HepG2 (cell line): Measurements from ENCODE around the gene NCOA6. TPM values are rescaled to one million over a fixed set of nuclear protein-coding genes. Genes with fewer than 3 reads are reported as not detected.

Source experiments
- ATAC-seq: fragments of 200-7000 bp; cut with Tn5 transposase; 3 replicates; pipeline ENCODE4 v1.9.1; 2020; ENCODE audit warnings: mild to moderate bottlenecking, moderate library complexity
- BruUV-seq: library from RNA; stranded (reverse); fragments of 400-500 nt; replicated peaks from 2 replicates; lab custom pipeline; 2021; lab: Mats Ljungman, UMichigan
- CTCF ChIA-PET: fragments of 300-600 bp; formaldehyde crosslinking; extraction: SDS; loops from one replicate; lab custom pipeline; 2021; ENCODE audit warnings: low total read pairs, inconsistent platforms, low intra/inter-chr PET ratio; lab: Yijun Ruan, JAX
- POLR2A ChIA-PET: fragments of 350-600 bp; sonication (Branson Sonifier 250); formaldehyde crosslinking; loops from one replicate; lab custom pipeline; 2020; ENCODE audit warnings: antibody characterized with exemption, inconsistent platforms; lab: Yijun Ruan, JAX
- DNase-seq: peaks from one replicate; pipeline ENCODE4 v3.0.0-alpha.2; 2015; ENCODE audit warnings: low spot score
- FAIRE-seq: peaks from 3 replicates; lab custom pipeline; 2011; peaks lifted over from hg19 to GRCh38; lab: Jason Lieb, UNC
- H2AFZ ChIP-seq: one replicate; pipeline ENCODE4 v1.6.1; 2011; ENCODE audit warnings: low read length, inconsistent platforms
- H3K27ac ChIP-seq: fragments of 300-600 bp; 3 replicates; pipeline ENCODE4 v1.8.0; 2011; ENCODE audit warnings: mixed run types, mild to moderate bottlenecking, mixed read lengths, low read length, inconsistent platforms; ENCODE audit not compliant: insufficient read depth; ENCODE audit errors: extremely low read length
- H3K27me3 ChIP-seq, 2 experiments: fragments of 200-600 bp in 1 of 2; 2 replicates in 1 of 2; 3 replicates in 1 of 2; pipeline versions ENCODE4 v1.6.0 to v1.8.0; 2011; ENCODE audit warnings: low read length in 2 of 2, mild to moderate bottlenecking in 2 of 2, moderate library complexity in 2 of 2, inconsistent platforms in 1 of 2; ENCODE audit not compliant: insufficient read depth in 2 of 2, control insufficient read depth in 1 of 2
- H3K36me3 ChIP-seq, 2 experiments: fragments of 200-600 bp in 1 of 2; replicated peaks in 1 of 2; 2 replicates in 1 of 2; 3 replicates in 1 of 2; pipeline versions ENCODE4 v1.5.1 to v1.8.0; 2011; ENCODE audit warnings: low read length in 2 of 2, inconsistent platforms in 1 of 2; ENCODE audit not compliant: insufficient read depth in 2 of 2, control insufficient read depth in 1 of 2
- H3K4me1 ChIP-seq: 2 replicates; pipeline ENCODE4 v1.5.1; 2012; ENCODE audit warnings: low read length, inconsistent platforms; ENCODE audit not compliant: insufficient read depth
- H3K4me2 ChIP-seq: 2 replicates; pipeline ENCODE4 v1.6.0; 2011; ENCODE audit warnings: low read depth, low read length, inconsistent platforms
- H3K4me3 ChIP-seq, 3 experiments: fragments of 200-600 bp in 1 of 3; sonication (generic), shearing (Covaris generic) in 1 of 3; replicated peaks in 1 of 3; 2 replicates each; pipeline ENCODE4 v1.5.1; 2011 to 2016; ENCODE audit warnings: low read length in 3 of 3, inconsistent platforms in 2 of 3, low read depth in 2 of 3, mild to moderate bottlenecking in 2 of 3, control low read depth in 1 of 3, mixed read lengths in 1 of 3; ENCODE audit not compliant: insufficient read depth in 1 of 3
- H3K79me2 ChIP-seq: one replicate; pipeline ENCODE4 v1.6.1; 2011; ENCODE audit warnings: low read length, inconsistent platforms; ENCODE audit not compliant: insufficient read depth
- H3K9ac ChIP-seq: 2 replicates; pipeline ENCODE4 v1.6.0; 2011; ENCODE audit warnings: mild to moderate bottlenecking, low read depth, low read length, inconsistent platforms; ENCODE audit not compliant: insufficient read depth
- H3K9me3 ChIP-seq: 2 replicates; pipeline ENCODE4 v1.5.1; 2012; ENCODE audit warnings: mild to moderate bottlenecking, low read length
- H4K20me1 ChIP-seq: 2 replicates; pipeline ENCODE4 v1.6.0; 2011; ENCODE audit warnings: inconsistent platforms, mild to moderate bottlenecking, low read length, moderate library complexity; ENCODE audit not compliant: insufficient read depth
- AHR ChIP-seq: IDR thresholded peaks from 2 replicates; pipeline ENCODE4 v1.6.1; 2018; ENCODE audit warnings: missing genetic modification reagents, missing compliant biosample characterization
- ARNT ChIP-seq: fragments of 450-650 bp; IDR thresholded peaks from 2 replicates; pipeline ENCODE4 v1.6.1; 2017
- GATA4 ChIP-seq: sonication (generic); IDR thresholded peaks from 2 replicates; pipeline ENCODE4 v1.6.1; 2016; ENCODE audit warnings: antibody characterized with exemption, low read depth, borderline replicate concordance
- HOXA7 ChIP-seq: sonication (generic); formaldehyde crosslinking; IDR thresholded peaks from 2 replicates; pipeline ENCODE4 v1.8.1; 2022; ENCODE audit warnings: mild to moderate bottlenecking, missing genetic modification reagents, moderate library complexity
- KLF15 ChIP-seq: sonication (generic); formaldehyde crosslinking; IDR thresholded peaks from 2 replicates; pipeline ENCODE4 v1.8.1; 2023; ENCODE audit warnings: borderline replicate concordance, mild to moderate bottlenecking, inconsistent platforms, missing genetic modification reagents, mixed read lengths
- MED13 ChIP-seq: sonication (generic); formaldehyde crosslinking; IDR thresholded peaks from 2 replicates; pipeline ENCODE4 v1.5.0; 2020; ENCODE audit warnings: missing genetic modification reagents
- ONECUT2 ChIP-seq: sonication (generic); formaldehyde crosslinking; IDR thresholded peaks from 2 replicates; pipeline ENCODE4 v1.4.0; 2020; ENCODE audit warnings: missing genetic modification reagents
- PLRG1 ChIP-seq: fragments of 450-650 bp; conservative IDR thresholded peaks from 2 replicates; pipeline ENCODE4 v1.6.1; 2016
- RBAK ChIP-seq: sonication (generic); formaldehyde crosslinking; IDR thresholded peaks from 2 replicates; pipeline ENCODE4 v1.5.1; 2020; ENCODE audit warnings: mild to moderate bottlenecking, missing genetic modification reagents
- REXO4 ChIP-seq: sonication (generic); formaldehyde crosslinking; IDR thresholded peaks from 2 replicates; pipeline ENCODE4 v1.8.0; 2022; ENCODE audit warnings: missing genetic modification reagents, mild to moderate bottlenecking, borderline replicate concordance
- SOX6 ChIP-seq, 2 experiments: fragments of 450-650 bp in 1 of 2; sonication (generic) in 1 of 2; formaldehyde crosslinking in 1 of 2; IDR thresholded peaks; 2 replicates each; pipeline versions ENCODE4 v1.4.0 to v1.6.1; 2017 to 2020; ENCODE audit warnings: antibody characterized with exemption in 1 of 2, mild to moderate bottlenecking in 1 of 2, missing genetic modification reagents in 1 of 2
- SP5 ChIP-seq: IDR thresholded peaks from 2 replicates; pipeline ENCODE4 v1.6.1; 2016; ENCODE audit warnings: low read depth, borderline replicate concordance
- ZBTB3 ChIP-seq: sonication (generic); formaldehyde crosslinking; IDR thresholded peaks from 2 replicates; pipeline ENCODE4 v1.4.0; 2020; ENCODE audit warnings: low read depth, mild to moderate bottlenecking, moderate library complexity, missing genetic modification reagents, borderline replicate concordance
- ZFP90 ChIP-seq: sonication (generic); formaldehyde crosslinking; IDR thresholded peaks from 2 replicates; pipeline ENCODE4 v1.8.0; 2022; ENCODE audit warnings: missing genetic modification reagents, mild to moderate bottlenecking, inconsistent platforms, borderline replicate concordance
- ZNF44 ChIP-seq: sonication (generic); formaldehyde crosslinking; IDR thresholded peaks from 2 replicates; pipeline ENCODE4 v1.5.1; 2020; ENCODE audit warnings: mild to moderate bottlenecking, missing genetic modification reagents
- ZNF468 ChIP-seq: sonication (generic); formaldehyde crosslinking; IDR thresholded peaks from 2 replicates; pipeline ENCODE4 v1.8.0; 2022; ENCODE audit warnings: mild to moderate bottlenecking, moderate library complexity, missing genetic modification reagents
- ZNF543 ChIP-seq: sonication (generic); formaldehyde crosslinking; IDR thresholded peaks from 2 replicates; pipeline ENCODE4 v1.4.0; 2020; ENCODE audit warnings: mild to moderate bottlenecking, missing genetic modification reagents
- ZNF558 ChIP-seq: sonication (generic); formaldehyde crosslinking; IDR thresholded peaks from 2 replicates; pipeline ENCODE4 v1.9.0; 2022; ENCODE audit warnings: mild to moderate bottlenecking, missing genetic modification reagents, borderline replicate concordance
- ZNF674 ChIP-seq: sonication (generic); formaldehyde crosslinking; IDR thresholded peaks from 2 replicates; pipeline ENCODE4 v1.5.0; 2020; ENCODE audit warnings: low read depth, mild to moderate bottlenecking, missing genetic modification reagents
- ZSCAN5A ChIP-seq: sonication (generic); formaldehyde crosslinking; IDR thresholded peaks from 2 replicates; pipeline ENCODE4 v1.8.0; 2022; ENCODE audit warnings: mild to moderate bottlenecking, missing genetic modification reagents, borderline replicate concordance
- WGBS: methylation state at CpG from one replicate; pipeline ENCODE4 v1.1.6; 2017; ENCODE audit warnings: low lambda C conversion rate; 5-methylcytosine and 5-hydroxymethylcytosine counted together
- in situ Hi-C: cut with HindIII; loops from 2 replicates; pipeline ENCODE4 v1.10.0; 2017; ENCODE audit warnings: low pct_unique_long_range_greater_than_20kb; ENCODE audit not compliant: extremely low pct_ligation_motif_present
- intact Hi-C: fragments of 100-400 bp; cut with micrococcal nuclease; formaldehyde crosslinking; loops from one replicate; pipeline ENCODE4 v1.10.0; 2022; ENCODE audit not compliant: unreplicated experiment
- polyA plus RNA-seq, 8 experiments: library from polyadenylated mRNA; depleted of rRNA in 3 of 8; stranded (reverse) in 7 of 8; unstranded in 1 of 8; fragments of >200 nt; fragmentation: Illumina TruSeq in 4 of 8; extraction: Trizol in 4 of 8; gene quantifications; 2 replicates each; pipeline versions ENCODE4 v1.2.1 to v1.2.3, GENCODE V29; 2011 to 2016; ENCODE audit warnings: low read depth in 4 of 8, missing spikeins in 1 of 8, mixed read lengths in 1 of 8; ENCODE audit not compliant: insufficient read depth in 1 of 8
- total RNA-seq, 5 experiments: library from RNA; depleted of rRNA; stranded (reverse); fragments of >200 nt; fragmentation: Illumina TruSeq; extraction: Trizol; gene quantifications; 2 replicates each; pipeline ENCODE4 v1.2.3, GENCODE V29; 2016; ENCODE audit warnings: low read depth in 1 of 5
- TF ChIP-seq, protein P1 (sequence below): sonication (generic); formaldehyde crosslinking; IDR thresholded peaks from 2 replicates; pipeline ENCODE4 v1.4.0; 2020; ENCODE audit warnings: mild to moderate bottlenecking, missing genetic modification reagents

The NCOA6 gene
- total and polyA plus RNA-seq, 2 of the 13 experiments (the other 11 are each of a cell fraction or from before 2014, with no cell fraction given): 11.2 to 29.3 TPM

DNA sequence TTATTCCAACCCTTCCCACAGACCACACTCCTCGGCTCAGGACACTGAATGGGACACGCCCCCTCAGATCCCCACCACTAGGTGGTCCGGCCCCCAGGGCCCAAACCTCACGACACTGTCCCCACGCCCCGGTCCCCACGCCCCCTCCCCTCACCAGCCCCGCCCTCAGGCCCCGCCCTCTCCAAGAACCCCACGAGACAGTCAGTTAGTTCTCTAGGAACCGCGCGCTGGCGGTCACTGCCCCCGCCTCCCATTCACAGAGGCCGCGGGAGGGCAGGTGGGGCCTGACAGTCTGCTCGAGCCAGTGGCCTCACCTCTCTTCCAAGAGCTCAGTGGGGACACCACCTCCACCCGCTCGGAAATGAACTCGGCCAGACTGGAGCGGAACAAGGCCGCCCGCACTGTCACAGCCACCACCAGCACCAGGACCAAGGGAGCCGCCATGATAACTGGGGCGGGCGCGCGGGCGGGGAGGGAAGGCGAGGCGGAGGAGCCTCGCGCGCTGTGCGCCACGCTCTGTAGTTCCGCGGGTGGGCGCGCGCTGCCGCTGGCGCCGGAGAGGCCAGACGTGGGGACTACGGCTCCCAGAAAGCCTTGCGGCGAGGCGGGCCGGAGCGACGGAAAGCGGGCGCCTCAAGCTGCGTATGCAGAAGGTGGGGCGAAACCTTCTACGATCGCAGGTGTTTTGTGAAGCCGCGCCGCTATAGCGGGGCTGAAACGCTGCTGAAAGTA is 148.6 kb downstream of the NCOA6 start, which contains the start of gene PIGU:
Gene PIGU (minus strand): TSS at position 451 of the 732 bp plus-strand sequence. CDS start 7 bp downstream, at position 444.
- Histone ChIP-seq H3K9ac (peak within 1 kb of the TSS; percentile 81), H3K4me3 (peak within 1 kb of the TSS; percentile 87 to 96 (median 89)), H3K4me2 (peak within 1 kb of the TSS; percentile 93), H3K27ac (peak within 1 kb of the TSS; percentile 86), H3K36me3 (no peaks in the 10 kb centered on the region), H3K79me2 (peaks cover 25% of the 10 kb centered on the region), H4K20me1 (peaks cover 3% of the 10 kb centered on the region; the same call in 1 of the 2 replicates), H3K27me3 (peaks cover 0 to 4% of the 10 kb centered on the region in 2 experiments; a peak in 1 of 5 replicates), H3K4me1 (peaks cover 29% of the 10 kb centered on the region), H3K9me3 (no peaks in the 10 kb centered on the region), H2AFZ (no peak within 1 kb of the TSS)
- intact Hi-C loops: loop anchor here (1.0 kb wide), 3 partner anchors 27 to 366 kb away; partner anchors contain the start of gene TP53INP2
- WGBS: 2% methylated on average over 26 of the region's 64 CpGs
- DNase-seq (peak; percentile 95), FAIRE-seq (peak; percentile 75), ATAC-seq (peak; percentile 97)
- in situ Hi-C loops: loop anchor here (5.0 kb wide), 1 partner anchor 55 kb away; no protein-coding TSS in a partner anchor
- CTCF ChIA-PET: interaction anchor here (1.3 kb wide), 1 partner anchor 55 kb away, joined by 5 read pairs; no protein-coding TSS in a partner anchor
- POLR2A ChIA-PET: interaction anchor here (0.8 to 2.6 kb wide), 25 partner anchors 8 to 375 kb away, joined by 3 to 43 read pairs (median 5); partner anchors contain the start of genes DYNLRB1, ITCH and TP53INP2
- BruUV-seq: no TSS peak
- TF ChIP-seq ZSCAN5A: no peak; the same call in 1 of the 2 replicates
- TF ChIP-seq ONECUT2 (CRISPR knock-in tag): no peak; the same call in 1 of the 2 replicates
- no peak; the same call in 1 of the 2 replicates for TF ChIP-seq ZBTB3
- no peak; the same call in 1 of the 2 replicates for TF ChIP-seq KLF15 (CRISPR knock-in tag)
- peak; percentile 74; the same call in 1 of the 2 replicates for TF ChIP-seq GATA4
- no peak for TF ChIP-seq ZNF543 (CRISPR knock-in tag)
- TF ChIP-seq RBAK: no peak
- no peak; the same call in 1 of the 2 replicates for TF ChIP-seq ZNF558 (CRISPR knock-in tag)
- TF ChIP-seq HOXA7 (CRISPR knock-in tag): no peak
- TF ChIP-seq SOX6 (IDR thresholded peaks at IDR 0.05): no peak
- peak; percentile 84 for TF ChIP-seq SOX6 (CRISPR knock-in tag; IDR thresholded peaks at IDR 0.05)
- peak; percentile 90 for TF ChIP-seq SP5 (CRISPR knock-in tag)
- TF ChIP-seq ZNF44 (CRISPR knock-in tag): 0 out of 2 replicates have a peak, but pooled peaks have one; percentile 65
- no peak for TF ChIP-seq REXO4 (CRISPR knock-in tag)
- peak; percentile 76; the same call in 1 of the 2 replicates for TF ChIP-seq AHR (CRISPR knock-in tag)
- TF ChIP-seq, protein P1, sequence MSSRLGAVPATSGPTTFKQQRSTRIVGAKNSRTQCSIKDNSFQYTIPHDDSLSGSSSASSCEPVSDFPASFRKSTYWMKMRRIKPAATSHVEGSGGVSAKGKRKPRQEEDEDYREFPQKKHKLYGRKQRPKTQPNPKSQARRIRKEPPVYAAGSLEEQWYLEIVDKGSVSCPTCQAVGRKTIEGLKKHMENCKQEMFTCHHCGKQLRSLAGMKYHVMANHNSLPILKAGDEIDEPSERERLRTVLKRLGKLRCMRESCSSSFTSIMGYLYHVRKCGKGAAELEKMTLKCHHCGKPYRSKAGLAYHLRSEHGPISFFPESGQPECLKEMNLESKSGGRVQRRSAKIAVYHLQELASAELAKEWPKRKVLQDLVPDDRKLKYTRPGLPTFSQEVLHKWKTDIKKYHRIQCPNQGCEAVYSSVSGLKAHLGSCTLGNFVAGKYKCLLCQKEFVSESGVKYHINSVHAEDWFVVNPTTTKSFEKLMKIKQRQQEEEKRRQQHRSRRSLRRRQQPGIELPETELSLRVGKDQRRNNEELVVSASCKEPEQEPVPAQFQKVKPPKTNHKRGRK (CRISPR knock-in tag): no peak
- no peak; the same call in 1 of the 2 replicates for TF ChIP-seq MED13 (CRISPR knock-in tag)
- TF ChIP-seq ZFP90 (CRISPR knock-in tag): peak; percentile 81; the same call in 1 of the 2 replicates
- TF ChIP-seq ZNF674 (CRISPR knock-in tag): peak; percentile 80; the same call in 1 of the 2 replicates
- TF ChIP-seq ARNT: no peak
- no peak for TF ChIP-seq PLRG1
- peak; percentile 24; the same call in 1 of the 2 replicates for TF ChIP-seq ZNF468 (CRISPR knock-in tag)
